ENCODE data around the gene UNC93B1. TPM values are rescaled to one million over a fixed set of nuclear protein-coding genes. Genes with fewer than 3 reads are reported as not detected.

The UNC93B1 gene
- total and polyA plus RNA-seq, 2 of the 8 experiments (the other 6 are each of a cell fraction or from before 2014, with no cell fraction given): 18.9 to 34.3 TPM

DNA sequence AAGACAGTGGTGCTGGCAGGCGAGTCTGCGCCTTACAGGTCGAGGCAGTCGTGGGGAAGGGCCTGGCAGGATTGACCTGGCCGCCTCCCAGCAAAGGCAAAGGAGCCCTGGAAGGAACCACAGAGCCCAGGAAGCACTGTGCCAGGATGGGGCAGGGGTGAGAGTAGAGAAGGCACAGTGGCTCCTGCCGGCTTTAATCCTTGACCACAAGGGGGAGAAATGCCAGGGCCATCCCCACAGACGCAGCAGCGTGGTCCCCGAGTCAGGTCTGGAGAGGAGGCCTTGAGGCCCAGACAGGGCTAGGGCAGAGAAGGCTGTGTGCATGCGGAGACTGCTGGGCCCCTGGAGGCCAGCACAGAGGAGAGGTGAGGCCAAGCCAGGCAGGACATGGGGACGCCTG, 16.7 kb upstream of the UNC93B1 start (continued):
- TF ChIP-seq CBX8 (IDR thresholded peaks at IDR 0.05; ENCODE audit: borderline replicate concordance, low read depth, low read length) (no peak), SIRT6 (IDR thresholded peaks at IDR 0.05; ENCODE audit: low read length) (no peak)

Data from H1 (cell line).